Jurkat, Clone E6-1 (cell line): ENCODE results near the gene TSFM.

Experiments used
- DNase-seq: peaks from one replicate; pipeline ENCODE4 v3.0.0-alpha.2; 2011; ENCODE audit warnings: low read depth, low spot score
- H3K4me3 ChIP-seq: 2 replicates; pipeline ENCODE4 v1.5.1; 2011; ENCODE audit warnings: mild to moderate bottlenecking, low read length, control low read depth, moderate library complexity

The TSFM gene

DNA sequence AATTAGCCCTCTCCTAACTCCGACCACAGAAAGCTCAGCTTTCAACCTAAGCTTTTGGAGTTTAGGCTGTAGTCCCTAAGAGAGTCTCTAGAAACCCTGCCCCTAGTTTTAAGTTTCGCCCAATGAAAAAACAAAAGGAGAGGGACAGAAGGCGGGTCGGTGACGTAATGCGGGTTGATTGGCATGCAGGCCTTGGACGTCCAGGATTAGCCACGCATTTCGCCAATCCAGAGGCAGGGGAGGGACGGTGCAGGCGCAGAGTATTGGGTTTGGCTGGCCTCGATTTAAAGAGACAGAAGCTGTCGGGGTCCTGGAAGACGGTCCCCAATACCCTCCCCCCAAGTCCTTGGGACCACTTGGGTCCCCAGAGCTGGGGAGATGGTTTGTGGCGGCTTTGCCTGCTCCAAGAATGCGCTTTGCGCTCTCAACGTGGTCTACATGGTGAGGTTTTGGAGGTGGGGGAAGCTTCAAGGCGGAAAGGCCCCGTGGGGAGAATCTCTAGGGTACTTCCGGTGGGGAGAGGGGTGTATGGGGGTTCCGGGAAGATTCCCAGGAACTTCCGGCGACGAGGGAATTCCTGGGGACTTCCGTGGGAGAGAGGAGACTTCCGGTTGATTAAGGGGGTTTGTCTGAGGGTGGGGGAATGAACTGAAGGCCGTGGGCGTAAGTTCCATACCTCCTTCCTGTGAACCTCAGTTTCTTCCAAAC lies 37.7 kb upstream of the TSFM start, which contains the start of gene TSPAN31:
Gene TSPAN31 (plus strand): TSS at position 263 of the 708 bp plus-strand sequence. CDS start 116 bp downstream, at position 379.
- DNase-seq: no peak

GRCh38 chr12:57745485-57745881 lies 37.1 kb upstream of the TSFM start:
- DNase-seq: no peak
- H3K4me3 ChIP-seq: no peak overlapping the region

More for the DNA sequence above, 37.7 kb upstream of the TSFM start, which contains the start of gene TSPAN31:
- H3K4me3 ChIP-seq: no peak within 1 kb of the TSS

DNA sequence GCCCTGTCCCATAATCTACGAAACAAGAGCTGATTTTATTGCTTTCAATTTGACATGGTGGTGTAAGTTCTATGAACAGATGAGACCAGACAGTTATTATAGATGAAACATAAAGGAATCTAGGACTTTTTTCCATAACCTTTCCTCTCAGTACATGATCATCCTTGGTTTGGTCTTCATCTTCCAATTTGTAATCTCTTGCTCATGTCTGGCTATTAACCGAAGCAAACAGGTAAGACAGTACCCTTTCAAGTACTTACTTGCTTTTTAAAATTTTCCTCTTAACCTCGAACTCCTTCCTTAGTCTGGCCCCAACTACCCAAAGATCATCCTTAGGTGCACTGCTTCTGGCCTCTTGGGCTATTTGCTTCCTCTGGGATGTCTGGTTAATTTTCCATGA lies 36.6 kb upstream of the TSFM start:
- no peak overlapping the region for H3K4me3 ChIP-seq
- no peak for DNase-seq

DNA sequence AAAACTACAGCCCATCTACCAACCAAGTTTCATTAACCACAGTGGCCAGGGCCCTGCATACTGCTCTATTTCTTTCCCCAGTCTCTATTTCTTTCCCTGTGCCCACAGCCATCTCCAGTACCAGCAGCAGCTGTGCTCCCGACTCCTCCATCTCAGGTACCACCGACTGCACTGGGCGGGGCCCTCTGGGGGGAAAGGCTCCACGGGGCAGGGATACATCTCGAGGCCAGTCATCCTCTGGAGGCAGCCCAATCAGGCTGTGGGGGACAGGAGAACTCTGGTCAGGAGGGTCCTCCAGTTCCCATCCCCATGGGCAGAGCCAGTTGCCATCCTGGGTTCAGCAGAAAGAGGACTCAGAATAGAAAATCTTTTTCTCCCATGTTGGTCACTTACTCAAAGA lies 33.5 kb upstream of the TSFM start:
- DNase-seq: no peak
- no peak overlapping the region for H3K4me3 ChIP-seq

GRCh38 chr12:57750561-57751431 lies 31.8 kb upstream of the TSFM start:
- no peak for DNase-seq

DNA sequence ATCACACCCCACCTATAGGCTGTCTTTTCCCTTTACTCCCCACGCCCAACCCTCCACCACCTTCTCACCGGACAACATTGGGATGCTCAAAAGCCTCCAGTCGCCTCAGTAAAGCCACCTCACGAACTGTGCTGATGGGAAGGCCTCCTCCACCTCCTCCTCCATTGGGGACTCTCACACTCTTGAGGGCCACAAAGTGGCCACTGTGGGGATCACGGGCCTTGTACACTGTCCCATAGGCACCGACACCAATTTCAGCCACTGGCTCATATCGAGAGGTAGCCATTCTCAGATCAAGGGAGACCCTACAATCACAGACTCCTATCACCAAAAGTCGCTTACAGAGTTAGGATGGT lies 31.2 kb upstream of the TSFM start:
- DNase-seq: no peak
- H3K4me3 ChIP-seq: peak overlapping the region; percentile 98

More at GRCh38 chr12:57750561-57751431, 31.8 kb upstream of the TSFM start:
- peak overlapping the region; percentile 98 for H3K4me3 ChIP-seq

- peak; percentile 99 for DNase-seq
- H3K4me3 ChIP-seq: peak within 1 kb of the TSS; percentile 98
These were observed 30.6 kb upstream of the TSFM start, which contains the start of gene CDK4 for GRCh38 chr12:57751788-57752667. TSS of gene CDK4 (minus strand) at chr12:57752310. CDS start at chr12:57751717, 593 bp downstream.

DNA sequence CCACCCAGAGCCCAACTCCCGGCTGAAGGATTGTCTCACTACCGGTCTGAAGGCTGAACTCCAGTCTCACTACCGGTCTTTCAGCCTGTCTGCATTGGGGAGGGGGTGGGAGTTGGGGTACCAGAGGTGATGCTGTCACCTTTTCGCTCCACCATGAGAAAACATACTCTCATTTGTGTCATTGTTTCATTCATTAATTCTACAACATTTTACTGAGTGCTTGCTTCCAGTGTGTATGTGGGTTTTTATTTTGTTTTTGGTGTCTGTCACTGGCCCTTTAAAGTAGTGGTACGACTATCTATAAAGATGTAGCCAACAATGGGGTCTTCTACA lies 30.0 kb upstream of the TSFM start:
- no peak for DNase-seq
- H3K4me3 ChIP-seq: peak overlapping the region; percentile 52

DNA sequence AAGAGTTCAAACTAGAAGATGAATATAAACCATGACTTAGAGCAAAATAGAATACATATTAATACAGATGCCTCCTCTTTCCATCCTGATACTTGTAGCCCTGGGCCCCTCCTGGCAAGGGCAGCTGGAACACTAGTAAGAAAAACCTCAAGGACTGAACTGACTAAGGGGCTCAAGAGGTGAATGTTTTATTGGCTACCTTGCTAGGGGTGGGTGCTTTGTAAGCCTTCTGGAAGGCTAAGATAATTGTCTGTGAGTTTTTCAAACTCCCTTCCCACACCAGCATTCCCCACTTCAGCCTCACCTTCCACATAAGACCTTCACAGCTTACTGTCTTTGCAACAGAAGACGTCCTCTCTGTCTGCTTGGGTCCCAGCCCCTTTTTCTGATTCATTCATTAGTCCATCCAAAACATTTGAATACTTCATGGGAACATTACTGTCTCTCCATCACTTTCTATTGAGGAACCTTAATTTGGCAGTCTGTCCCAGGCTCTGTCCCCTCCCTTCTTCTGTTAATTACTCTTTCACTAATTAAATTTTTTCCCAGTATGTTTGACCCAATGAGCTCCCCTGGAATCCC lies 28.7 kb upstream of the TSFM start:
- DNase-seq: no peak
- peak overlapping the region; percentile 57 for H3K4me3 ChIP-seq

GRCh38 chr12:57754411-57755193 lies 28.0 kb upstream of the TSFM start, which contains the start of gene MARCHF9:
TSS of gene MARCHF9 (plus strand) at chr12:57755103. CDS start at chr12:57755529, 426 bp downstream.
- DNase-seq: peak; percentile 88
- peak within 1 kb of the TSS; percentile 57 for H3K4me3 ChIP-seq

DNA sequence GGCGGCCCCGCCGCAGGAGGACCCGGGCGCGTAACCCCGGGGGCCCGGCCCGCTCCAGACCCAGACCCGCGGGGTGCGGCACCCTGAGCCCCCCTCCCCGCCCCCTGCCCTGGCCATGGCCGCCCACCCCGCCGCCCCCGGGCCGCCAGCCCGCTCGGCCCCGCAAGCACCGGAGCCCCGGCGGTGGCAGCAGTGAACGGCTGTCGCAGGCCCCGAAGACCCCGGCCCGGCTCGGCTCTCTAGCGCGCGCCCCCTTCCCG lies 27.5 kb upstream of the TSFM start:
- peak overlapping the region; percentile 57 for H3K4me3 ChIP-seq
- no peak for DNase-seq

DNA sequence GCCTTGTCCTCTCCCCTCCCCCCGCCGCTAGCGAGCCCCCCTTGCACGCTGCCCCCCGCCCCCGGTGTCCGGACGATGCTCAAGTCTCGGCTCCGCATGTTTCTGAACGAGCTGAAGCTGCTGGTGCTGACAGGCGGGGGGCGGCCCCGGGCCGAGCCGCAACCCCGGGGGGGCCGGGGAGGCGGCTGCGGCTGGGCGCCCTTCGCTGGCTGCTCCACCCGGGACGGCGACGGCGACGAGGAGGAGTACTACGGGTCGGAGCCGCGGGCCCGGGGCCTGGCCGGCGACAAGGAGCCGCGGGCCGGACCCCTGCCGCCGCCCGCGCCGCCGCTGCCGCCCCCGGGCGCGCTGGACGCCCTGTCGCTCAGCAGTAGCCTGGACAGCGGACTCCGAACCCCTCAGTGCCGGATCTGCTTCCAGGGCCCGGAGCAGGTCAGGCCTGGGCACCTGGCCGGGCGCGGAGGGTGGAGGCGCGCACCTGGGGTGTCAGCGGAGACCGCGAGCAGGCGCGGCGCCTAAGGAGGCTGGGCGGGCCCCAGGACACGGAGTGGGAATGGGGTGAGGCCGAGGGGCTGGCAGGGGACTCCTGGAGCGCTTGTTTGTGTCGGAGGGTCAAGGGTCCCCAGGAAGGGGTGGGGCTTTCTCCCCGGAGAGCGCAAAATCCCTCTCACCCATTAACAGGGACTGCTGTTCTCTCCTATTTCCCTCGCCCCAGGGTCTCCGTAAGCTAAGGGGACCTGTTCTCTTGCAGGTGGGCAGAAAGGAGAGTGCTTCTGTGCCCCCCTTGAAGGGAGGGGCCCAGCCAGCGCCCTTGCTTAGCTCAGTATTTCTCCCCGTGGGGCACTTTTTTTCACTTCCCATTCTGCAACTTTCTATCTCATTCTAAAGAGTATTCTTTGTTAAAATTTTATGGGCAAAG lies 26.9 kb upstream of the TSFM start:
- H3K4me3 ChIP-seq: peak overlapping the region; percentile 57
- no peak for DNase-seq

GRCh38 chr12:57756406-57757341 lies 25.9 kb upstream of the TSFM start:
- peak; percentile 51 for DNase-seq

GRCh38 chr12:57757771-57758170 lies 24.8 kb upstream of the TSFM start:
- H3K4me3 ChIP-seq: no peak overlapping the region
- no peak for DNase-seq

More at GRCh38 chr12:57756406-57757341, 25.9 kb upstream of the TSFM start:
- H3K4me3 ChIP-seq: peak overlapping the region; percentile 57

DNA sequence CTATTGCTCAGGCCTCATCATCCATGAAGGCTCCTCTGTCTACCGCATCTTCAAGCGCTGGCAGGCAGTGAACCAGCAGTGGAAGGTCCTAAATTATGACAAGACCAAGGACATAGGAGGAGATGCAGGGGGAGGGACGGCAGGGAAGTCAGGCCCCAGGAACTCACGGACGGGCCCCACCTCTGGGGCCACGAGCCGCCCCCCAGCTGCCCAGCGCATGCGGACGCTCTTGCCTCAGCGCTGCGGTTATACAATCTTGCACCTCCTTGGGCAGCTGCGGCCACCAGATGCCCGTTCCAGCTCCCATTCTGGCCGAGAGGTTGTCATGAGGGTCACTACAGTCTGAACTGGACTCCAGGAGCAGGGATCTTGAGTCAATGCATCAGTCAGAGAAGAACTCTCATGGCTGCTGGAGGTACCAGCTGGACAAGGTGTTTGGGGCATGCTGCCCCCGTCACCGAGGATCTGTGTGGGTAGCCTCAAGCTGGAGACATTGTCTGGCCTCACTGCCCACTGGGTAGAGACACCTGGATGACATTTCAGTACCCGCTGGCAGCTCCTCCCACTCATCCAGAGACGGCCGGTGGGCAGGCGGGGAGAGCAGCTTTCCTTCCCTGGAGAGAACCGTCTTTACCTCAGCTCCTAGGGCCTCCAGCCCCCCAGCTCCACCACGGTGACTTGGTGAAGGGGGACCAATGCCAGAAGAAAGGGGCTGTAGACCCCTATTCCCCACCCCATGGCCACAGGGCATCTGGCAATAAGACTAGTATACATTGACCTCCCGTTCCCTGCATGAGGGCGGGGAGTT lies 23.8 kb upstream of the TSFM start:
- H3K4me3 ChIP-seq: no peak overlapping the region
- no peak for DNase-seq
